Esophagus squamous epithelium (tissue), 4 donors: Measurements from ENCODE around the gene THAP10.

ENCODE experiments used
- CTCF ChIP-seq, 6 experiments: fragments of 450-650 bp in 4 of 6; fragments of 200-600 bp in 2 of 6; sonication (generic) in 2 of 6; IDR thresholded peaks; one replicate each; pipeline ENCODE4 v1.5.1; 2016 to 2019; ENCODE audit warnings: antibody characterized with exemption in 6 of 6, mild to moderate bottlenecking in 4 of 6, moderate library complexity in 4 of 6
- POLR2A ChIP-seq, 4 donors: fragments of 450-650 bp; IDR thresholded peaks; one replicate each; pipeline ENCODE4 v1.6.1; 2017; ENCODE audit warnings: antibody characterized with exemption in 4 of 4, mild to moderate bottlenecking in 4 of 4, moderate library complexity in 3 of 4

GRCh38 chr15:70923311-70924080 is 31.3 kb upstream of the THAP10 start:
- TF ChIP-seq CTCF (IDR thresholded peaks at IDR 0.05) (no peak), POLR2A (IDR thresholded peaks at IDR 0.05) (no peak)
